M059J (cell line): ENCODE results near the gene TKT. TPM values are rescaled to one million over a fixed set of nuclear protein-coding genes. Genes with fewer than 3 reads are reported as not detected.

Experiments used
- DNase-seq: peaks from one replicate; pipeline ENCODE4 v3.0.0-alpha.2; 2012; ENCODE audit warnings: low read depth
- total RNA-seq: library from RNA; depleted of rRNA; stranded (reverse); fragments of >200 nt; shearing (Covaris generic); gene quantifications from 2 replicates; pipeline ENCODE4 v1.2.3, GENCODE V29; 2014; rRNA removed

The TKT gene
- total RNA-seq, 1 experiment from 2014 or later: 321 TPM

GRCh38 chr3:53181024-53181371, 74.8 kb downstream of the TKT start:
- DNase-seq: no peak

- no peak for DNase-seq
Observed at GRCh38 chr3:53180305-53181023, 75.4 kb downstream of the TKT start.

- no peak for DNase-seq
Observed at GRCh38 chr3:53179580-53179979, 76.2 kb downstream of the TKT start.

GRCh38 chr3:53178246-53178645, 77.6 kb downstream of the TKT start:
- DNase-seq: no peak

DNA sequence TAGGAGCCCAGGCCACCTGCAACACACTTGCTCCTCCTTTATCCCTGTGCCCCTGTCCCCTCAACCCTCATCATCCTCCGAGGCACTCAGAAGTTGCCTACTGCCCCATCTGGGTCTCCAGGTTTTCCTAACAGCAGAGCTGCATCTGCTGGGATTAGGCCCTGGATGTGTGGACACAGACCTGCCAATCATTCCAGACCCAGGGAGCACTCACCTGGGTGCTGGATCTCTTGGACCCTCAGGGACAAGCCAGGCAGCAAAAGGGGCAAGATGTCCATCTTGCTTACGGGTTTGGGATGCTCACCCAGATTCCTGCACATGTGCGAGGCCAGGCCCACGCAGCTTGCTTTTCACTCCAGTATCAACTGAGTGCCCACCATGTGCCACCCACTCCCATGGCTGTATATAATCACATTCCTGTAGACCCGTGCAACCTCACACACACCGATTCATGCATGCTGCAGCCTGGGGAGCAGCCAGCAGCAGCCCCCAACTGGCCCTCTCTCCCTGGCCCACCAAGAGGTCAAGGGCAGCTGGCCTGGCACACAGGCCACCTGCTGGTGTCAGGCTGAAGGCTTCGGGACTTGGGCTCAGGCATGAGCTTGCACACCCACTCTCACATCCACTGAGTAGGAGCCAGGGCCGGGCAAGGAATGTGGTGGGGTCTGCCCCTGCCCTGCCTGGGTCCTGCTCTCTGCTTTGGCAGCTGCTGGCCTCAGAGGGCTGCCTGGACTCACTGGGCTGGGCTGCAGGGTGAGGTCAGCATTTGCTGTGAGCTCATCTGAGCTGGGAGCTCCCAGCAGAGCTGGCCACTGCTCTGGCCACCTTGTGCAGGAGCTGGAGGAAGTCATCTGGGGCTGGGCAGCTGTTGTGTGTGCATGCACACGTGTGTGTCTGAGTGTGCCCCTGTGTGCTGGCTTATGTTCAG, 79.9 kb downstream of the TKT start:
- DNase-seq: no peak

Other genes starting within 250 kb of the TKT start
- gene SFMBT1, start 209.9 kb downstream of the TKT start, total RNA-seq: 16.1 and 17.7 TPM in 2 replicates
- 12.8 and 15.1 TPM in 2 replicates for gene RFT1, start 125.6 kb downstream of the TKT start, total RNA-seq
- 1.5 and 4.3 TPM in 2 replicates for gene PRKCD, start 94.8 kb downstream of the TKT start, total RNA-seq
- 9.0 and 16.5 TPM in 2 replicates for gene DCP1A, start 91.5 kb upstream of the TKT start, total RNA-seq
- not detected in 2 replicates for gene CACNA1D, start 238.6 kb upstream of the TKT start, total RNA-seq